Measurements from ENCODE around the gene CEP170. TPM values are rescaled to one million over a fixed set of nuclear protein-coding genes. Genes with fewer than 3 reads are reported as not detected.
A peak's percentile ranks its signal among the peaks of the same experiment; 100 is the strongest.

CEP170 gene
- total RNA-seq, result 87.3 and 143 TPM in 2 replicates

- DNase-seq, result peak; percentile 99
Measured at GRCh38 chr1:243254927-243255790, at the start of gene CEP170. CEP170 (minus strand) TSS chr1:243255281; CDS start chr1:243225280, 30,001 bp downstream.

- DNase-seq, result no peak
Measured at GRCh38 chr1:243301059-243301458, 46.0 kb upstream of the CEP170 start.

- no peak for DNase-seq
Measured at GRCh38 chr1:243299069-243299468, 44.0 kb upstream of the CEP170 start.

GRCh38 chr1:243294723-243295121, 39.6 kb upstream of the CEP170 start:
- DNase-seq, result peak; percentile 50

GRCh38 chr1:243293941-243294722, 39.1 kb upstream of the CEP170 start:
- peak; percentile 62 for DNase-seq

GRCh38 chr1:243292117-243292516, 37.0 kb upstream of the CEP170 start:
- no peak for DNase-seq

- no peak for DNase-seq
Measured at GRCh38 chr1:243291292-243291691, 36.2 kb upstream of the CEP170 start.

- no peak for DNase-seq
Measured at GRCh38 chr1:243288062-243288461, 33.0 kb upstream of the CEP170 start.

- peak; percentile 96 for DNase-seq
Measured at GRCh38 chr1:243287652-243288051, 32.6 kb upstream of the CEP170 start.

- DNase-seq, result peak; percentile 19
Measured at GRCh38 chr1:243287123-243287460, 32.0 kb upstream of the CEP170 start.

- DNase-seq, result peak; percentile 56
Measured at GRCh38 chr1:243286409-243287122, 31.5 kb upstream of the CEP170 start.

- no peak for DNase-seq
Measured at GRCh38 chr1:243281672-243282071, 26.6 kb upstream of the CEP170 start.

GRCh38 chr1:243280571-243281129, 25.6 kb upstream of the CEP170 start:
- DNase-seq, result peak; percentile 44

- peak; percentile 26 for DNase-seq
Measured at GRCh38 chr1:243275316-243275715, 20.2 kb upstream of the CEP170 start.

- DNase-seq, result no peak
Measured at GRCh38 chr1:243273945-243274344, 18.9 kb upstream of the CEP170 start.

- DNase-seq, result no peak
Measured at GRCh38 chr1:243273506-243273905, 18.4 kb upstream of the CEP170 start.

GRCh38 chr1:243272401-243272800, 17.3 kb upstream of the CEP170 start:
- DNase-seq, result no peak

GRCh38 chr1:243271996-243272395, 16.9 kb upstream of the CEP170 start:
- DNase-seq, result no peak

GRCh38 chr1:243270097-243270864, 15.2 kb upstream of the CEP170 start:
- DNase-seq, result no peak

GRCh38 chr1:243269461-243269801, 14.3 kb upstream of the CEP170 start:
- DNase-seq, result no peak

GRCh38 chr1:243268751-243269460, 13.8 kb upstream of the CEP170 start:
- DNase-seq, result no peak

All from dermis blood vessel endothelial cell (primary cell).